HG02885 (cell line): Measurements from ENCODE around the gene CDC34.
"Not testable (repeated sequence)": the region's sequence is repeated elsewhere in the genome, so short reads cannot be mapped to it uniquely, and the experiment has no call there.

Source experiments
- ATAC-seq: cut with Tn5 transposase; IDR thresholded peaks from one replicate; pipeline ENCODE4 v1.9.1; 2021; ENCODE audit warnings: mild to moderate bottlenecking; ENCODE audit not compliant: unreplicated experiment, poor library complexity

Gene CDC34

DNA sequence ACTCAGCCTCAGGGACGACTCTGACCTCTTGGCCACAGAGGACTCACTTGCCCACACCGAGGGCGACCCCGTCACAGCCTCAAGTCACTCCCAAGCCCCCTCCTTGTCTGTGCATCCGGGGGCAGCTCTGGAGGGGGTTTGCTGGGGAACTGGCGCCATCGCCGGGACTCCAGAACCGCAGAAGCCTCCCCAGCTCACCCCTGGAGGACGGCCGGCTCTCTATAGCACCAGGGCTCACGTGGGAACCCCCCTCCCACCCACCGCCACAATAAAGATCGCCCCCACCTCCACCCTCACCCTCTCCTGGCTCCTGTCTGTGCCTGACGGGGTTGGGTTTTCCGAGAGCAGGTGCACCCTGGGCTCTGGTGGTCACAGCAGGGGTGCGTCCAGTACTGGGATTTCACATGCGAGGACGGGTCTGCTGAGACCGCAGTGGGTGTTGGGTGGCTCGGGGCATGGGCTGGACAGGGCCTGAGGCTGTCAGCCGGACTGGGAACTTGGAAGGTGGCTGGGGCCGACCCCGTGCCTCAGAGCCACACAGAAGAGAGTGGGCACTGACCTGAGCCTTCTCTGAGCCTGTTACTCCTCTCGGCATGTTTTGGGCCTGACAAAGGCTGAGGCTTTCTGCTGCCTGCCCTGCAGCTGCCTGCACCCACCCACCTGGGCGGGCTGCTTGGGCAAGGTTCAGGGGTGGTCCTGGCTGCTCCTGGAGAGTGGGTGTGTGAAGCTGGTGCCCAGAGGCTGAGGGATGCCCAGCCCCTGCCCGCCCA is 51.8 kb downstream of the CDC34 start:
- no peak for ATAC-seq

DNA sequence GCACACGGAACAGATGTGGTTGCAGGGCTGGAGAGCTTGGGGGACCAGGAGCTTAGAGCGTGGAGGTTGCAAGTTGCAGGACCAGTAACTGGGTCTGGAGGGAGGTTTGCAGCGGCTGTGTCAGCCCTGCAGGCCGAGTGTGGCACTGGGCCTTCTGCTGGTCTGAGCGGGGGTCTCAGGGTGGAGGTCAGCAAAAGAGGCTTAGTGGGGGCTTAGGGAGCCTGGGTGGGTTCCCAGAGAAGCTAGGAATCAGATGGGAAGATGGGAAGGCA is 52.3 kb downstream of the CDC34 start:
- no peak for ATAC-seq

DNA sequence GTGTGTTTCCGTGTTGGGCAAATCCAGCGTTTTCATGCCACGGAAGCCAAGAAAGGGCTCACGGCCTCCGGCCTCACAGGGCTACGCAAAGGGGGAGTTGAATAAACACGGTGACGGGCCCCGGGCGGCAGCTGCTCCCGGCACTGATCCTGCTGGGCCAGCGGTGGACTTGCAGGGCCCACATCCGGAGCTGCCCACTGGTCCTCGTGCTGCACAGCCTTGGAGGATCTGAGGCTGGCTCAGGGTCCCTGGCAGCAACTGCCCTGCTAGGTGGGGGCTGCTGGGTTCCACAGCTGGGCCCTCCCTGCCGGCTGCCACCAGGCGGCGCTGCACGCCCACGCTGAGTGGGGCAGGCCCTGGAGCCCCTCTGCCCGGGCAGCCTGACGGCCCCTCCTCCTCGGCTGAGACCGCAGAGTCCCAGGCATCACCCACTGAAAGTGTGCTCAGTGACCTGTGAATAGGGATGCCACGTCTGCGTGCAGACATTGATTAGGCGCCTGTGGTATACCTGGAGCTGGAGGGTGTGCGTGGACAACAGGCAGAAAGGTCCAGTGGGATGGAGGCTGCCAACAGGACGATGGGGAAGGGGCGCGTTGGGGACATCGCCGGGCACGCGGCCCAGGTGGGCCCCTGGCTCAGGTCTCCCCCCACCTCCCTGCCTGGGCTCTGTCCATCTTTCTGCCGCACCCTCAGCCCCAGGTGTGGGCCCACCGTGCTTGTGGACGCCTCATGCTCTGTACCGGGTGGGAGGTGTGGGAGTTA is 52.9 kb downstream of the CDC34 start:
- no peak for ATAC-seq

DNA sequence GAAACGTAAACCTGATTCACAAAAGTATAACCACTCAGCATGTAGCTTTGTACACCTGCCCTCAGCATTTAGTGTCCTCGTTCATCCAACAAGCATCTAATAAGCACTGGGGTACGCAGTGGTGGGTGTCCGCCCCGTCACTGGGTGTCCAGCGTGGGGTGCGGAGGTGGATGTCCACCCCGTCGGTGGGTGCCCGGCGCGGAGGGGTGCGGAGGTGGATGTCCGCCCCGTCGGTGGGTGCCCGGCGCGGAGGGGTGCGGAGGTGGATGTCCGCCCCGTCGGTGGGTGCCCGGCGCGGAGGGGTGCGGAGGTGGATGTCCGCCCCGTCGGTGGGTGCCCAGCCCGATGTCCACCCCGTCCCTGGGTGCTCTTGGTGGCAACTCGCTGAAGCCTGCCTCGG is 53.6 kb downstream of the CDC34 start:
- ATAC-seq: not testable (repeated sequence)

DNA sequence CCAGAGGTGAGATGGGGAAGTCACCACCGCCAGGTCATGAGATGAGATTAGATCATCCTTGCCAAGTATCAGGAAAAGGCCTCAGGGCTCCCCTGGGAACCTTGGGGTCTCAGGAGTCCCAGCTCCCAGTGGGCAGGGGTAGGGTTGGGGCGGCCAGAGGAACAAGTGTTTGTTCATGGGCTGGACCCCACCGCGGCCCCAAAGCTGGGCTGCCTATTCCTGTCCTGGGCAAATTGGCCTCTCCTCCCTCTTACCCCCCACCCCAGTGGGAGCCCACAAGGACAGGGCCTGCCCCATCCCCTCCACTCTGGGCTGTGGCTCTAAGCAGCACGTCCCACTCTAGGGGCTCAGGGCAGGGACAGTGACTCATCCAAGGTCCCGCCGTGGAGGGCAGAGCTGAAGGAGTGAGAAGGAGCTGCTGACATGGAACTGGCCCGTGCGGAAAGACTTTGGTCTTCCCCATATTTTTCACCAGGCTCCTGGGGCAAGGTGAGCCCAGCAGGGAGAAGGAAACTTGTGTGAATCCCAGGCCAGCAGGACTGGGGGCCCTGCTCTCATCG is 54.1 kb downstream of the CDC34 start:
- no peak for ATAC-seq

DNA sequence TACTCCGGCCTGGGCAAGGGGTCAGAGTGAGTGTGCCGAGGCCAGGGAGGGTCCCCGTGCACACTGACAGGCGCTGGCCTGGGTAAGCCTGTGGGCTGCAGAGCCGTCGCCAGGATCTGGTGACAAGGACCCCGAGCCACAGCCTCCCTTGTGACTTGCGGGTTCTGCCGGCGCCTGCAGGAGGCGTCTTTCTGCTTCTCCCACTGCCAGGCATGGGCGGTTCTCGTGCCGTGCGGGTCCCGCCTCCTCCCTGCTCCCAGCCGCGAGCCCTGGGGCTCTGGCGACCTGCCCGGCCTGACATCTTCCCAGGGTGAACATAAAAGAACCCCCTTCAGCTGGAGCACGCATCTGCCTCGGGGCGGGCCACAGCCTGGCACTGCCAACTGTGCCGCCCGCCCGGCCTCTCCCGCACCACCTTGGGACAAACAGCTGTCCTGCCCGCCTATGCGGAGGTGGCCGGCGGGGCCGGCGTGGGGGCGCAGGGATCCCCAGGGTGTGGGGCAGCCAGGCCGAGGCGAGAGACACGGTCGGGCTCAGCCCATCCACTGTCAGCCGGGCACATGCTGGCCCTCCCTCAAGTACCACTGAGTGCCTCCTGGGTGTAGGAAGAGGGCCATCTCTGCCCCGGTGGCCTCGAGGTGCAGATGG is 56.7 kb downstream of the CDC34 start:
- ATAC-seq: no peak

DNA sequence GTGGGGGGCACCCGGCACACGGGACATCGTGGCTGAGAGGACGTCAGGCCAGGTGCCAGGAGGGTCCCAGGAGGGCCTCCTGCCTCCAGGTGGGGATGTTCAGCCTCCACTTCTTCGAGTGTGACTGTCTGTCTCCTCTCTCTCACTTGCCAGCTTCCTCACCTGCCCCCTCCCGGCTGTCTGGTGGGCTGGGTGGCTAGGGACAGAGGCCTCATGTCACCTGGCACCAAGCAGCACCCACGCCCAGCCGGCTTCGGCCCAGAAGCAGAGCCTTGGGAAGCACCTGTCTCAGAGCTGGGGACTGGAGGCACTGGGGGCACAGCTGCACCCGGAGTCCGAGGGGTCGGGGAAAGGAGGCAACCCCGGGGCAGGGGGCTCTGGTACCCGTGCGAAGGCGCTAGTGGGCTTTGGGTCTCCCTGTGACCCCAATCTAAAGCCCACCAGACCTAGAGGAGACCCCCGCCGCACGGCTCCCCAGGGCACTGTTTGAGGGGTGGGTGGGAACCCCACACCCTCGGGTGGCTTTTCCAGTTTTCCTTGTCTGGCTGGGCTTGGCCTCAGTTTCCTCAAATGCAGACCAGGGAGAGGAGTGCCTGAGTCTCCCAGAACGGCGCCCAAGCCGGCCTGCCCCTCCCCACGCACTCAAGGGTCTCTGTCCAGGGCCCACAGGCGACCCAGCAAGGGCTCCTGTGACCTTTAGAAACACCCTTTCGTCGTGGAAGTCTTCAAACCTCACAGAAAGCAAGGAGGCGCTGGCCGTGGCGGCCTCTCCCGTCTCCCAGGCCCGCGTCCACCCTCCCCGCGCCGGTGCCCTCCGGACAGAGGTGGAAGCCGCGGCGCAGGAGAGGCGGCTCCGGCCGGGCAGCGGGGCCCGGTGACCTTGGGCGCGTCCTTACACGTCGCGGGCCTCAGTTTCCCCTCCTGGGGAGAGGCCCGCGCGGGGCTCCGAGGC is 57.5 kb downstream of the CDC34 start:
- no peak for ATAC-seq

DNA sequence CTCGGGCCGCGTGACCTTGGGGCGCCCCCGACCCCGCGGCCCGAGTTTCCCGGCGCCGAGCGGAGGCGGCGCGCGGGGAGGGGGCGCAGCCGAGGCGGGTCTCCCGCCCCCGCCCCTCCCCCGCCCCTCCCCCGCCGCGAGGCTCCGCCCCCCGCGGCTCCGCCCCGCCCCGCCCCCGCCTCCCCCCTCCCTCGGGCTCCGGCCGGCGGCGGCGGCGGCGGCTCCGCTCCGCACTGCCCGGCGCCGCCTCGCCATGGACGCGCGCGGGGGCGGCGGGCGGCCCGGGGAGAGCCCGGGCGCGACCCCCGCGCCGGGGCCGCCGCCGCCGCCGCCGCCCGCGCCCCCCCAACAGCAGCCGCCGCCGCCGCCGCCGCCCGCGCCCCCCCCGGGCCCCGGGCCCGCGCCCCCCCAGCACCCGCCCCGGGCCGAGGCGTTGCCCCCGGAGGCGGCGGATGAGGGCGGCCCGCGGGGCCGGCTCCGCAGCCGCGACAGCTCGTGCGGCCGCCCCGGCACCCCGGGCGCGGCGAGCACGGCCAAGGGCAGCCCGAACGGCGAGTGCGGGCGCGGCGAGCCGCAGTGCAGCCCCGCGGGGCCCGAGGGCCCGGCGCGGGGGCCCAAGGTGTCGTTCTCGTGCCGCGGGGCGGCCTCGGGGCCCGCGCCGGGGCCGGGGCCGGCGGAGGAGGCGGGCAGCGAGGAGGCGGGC is 58.3 kb downstream of the CDC34 start, which contains the start of gene HCN2:
TSS of gene HCN2 (plus strand) at position 189 of the 703 bp plus-strand sequence. CDS start at position 254, 65 bp downstream.
- ATAC-seq: no peak

DNA sequence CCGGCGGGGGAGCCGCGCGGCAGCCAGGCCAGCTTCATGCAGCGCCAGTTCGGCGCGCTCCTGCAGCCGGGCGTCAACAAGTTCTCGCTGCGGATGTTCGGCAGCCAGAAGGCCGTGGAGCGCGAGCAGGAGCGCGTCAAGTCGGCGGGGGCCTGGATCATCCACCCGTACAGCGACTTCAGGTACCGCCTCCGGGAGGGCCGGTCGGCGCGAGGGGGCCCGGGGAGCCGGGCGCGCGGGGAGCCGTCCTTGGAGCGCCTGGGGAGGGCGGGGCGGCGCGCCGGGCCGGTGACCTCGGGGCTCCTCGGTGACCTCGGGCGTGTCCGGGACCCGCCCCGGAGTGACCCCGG is 58.8 kb downstream of the CDC34 start:
- ATAC-seq: no peak

DNA sequence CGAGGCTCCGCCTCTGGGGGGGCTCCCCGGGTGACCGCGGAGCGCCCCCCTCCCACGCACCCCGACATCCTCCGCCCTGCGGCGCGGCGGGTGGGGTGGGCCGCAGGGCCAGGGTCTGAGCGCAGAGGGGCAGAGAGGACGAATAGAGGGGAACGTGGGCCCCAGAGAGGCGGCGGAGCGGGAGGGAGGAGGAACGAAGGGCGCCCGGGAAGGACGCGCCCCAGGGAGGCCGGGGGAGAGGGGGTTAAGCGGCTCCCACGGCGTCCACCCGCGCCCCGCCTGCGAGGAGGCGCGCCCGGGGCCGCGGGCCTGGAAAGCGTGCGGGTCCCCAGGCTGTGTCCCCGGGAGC is 59.2 kb downstream of the CDC34 start:
- ATAC-seq: no peak

DNA sequence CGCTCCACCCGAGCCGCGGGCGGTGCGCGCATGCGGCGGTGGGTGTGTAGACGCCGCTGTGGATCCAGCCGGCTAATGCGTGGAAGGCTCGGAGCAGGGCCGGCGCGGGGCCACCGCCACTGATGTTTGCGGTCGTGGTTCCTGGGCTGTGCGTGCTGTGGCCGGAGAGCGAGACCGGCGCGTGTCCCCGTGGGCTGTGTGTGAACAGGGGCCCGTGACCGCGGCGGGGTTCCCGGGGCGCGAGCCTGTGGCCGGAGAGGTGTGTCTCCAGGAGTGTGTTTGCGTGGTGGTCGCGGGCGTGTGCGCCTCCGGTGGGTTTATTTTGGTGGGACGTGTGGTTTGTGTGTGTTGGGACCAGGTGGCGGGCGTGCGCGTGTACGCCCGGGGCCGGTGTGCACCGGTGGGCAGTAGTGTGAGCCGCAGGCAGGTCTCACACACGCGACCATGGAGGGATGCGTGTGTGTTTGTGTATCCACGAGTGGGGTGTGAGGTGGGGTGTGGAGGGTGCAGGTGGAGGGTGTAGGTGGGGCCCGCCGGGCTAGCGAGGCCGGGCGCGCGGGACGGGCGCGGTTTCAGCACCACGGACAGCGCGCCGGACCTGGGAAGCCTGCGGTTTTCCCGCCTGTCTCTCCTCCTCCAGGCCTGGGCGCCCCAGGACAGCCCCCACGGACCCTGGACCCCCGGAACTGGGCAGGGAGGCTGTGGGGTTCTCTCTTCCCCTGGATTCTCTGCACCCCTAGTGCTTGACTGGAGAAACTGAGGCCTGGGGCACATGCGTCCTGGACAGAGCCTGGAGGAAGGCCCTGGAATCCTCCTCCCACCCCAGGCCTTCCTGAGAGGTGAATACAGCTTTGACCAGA is 59.8 kb downstream of the CDC34 start:
- ATAC-seq: no peak
